Panc1 (cell line): ENCODE data around the gene CYP3A5.
"Not testable (repeated sequence)": the region's sequence is repeated elsewhere in the genome, so short reads cannot be mapped to it uniquely, and the experiment has no call there.

Experiments used
- POLR2AphosphoS5 ChIP-seq: IDR thresholded peaks from 2 replicates; pipeline ENCODE4 v1.6.1; 2012; ENCODE audit warnings: mild to moderate bottlenecking, low read depth, low read length, moderate library complexity
- TF ChIP-seq, protein P1 (sequence below): fragments of 450-650 bp; IDR thresholded peaks from 2 replicates; pipeline ENCODE4 v1.5.1; 2017; ENCODE audit warnings: mild to moderate bottlenecking
- TF ChIP-seq, protein P2 (sequence below), 2 experiments: IDR thresholded peaks; 2 replicates each; pipeline ENCODE4 v1.6.1; 2011 to 2012; ENCODE audit warnings: low read depth in 2 of 2, control low read depth in 1 of 2, low read length in 1 of 2, mild to moderate bottlenecking in 1 of 2, moderate library complexity in 1 of 2; ENCODE audit not compliant: insufficient read depth in 1 of 2

DNA sequence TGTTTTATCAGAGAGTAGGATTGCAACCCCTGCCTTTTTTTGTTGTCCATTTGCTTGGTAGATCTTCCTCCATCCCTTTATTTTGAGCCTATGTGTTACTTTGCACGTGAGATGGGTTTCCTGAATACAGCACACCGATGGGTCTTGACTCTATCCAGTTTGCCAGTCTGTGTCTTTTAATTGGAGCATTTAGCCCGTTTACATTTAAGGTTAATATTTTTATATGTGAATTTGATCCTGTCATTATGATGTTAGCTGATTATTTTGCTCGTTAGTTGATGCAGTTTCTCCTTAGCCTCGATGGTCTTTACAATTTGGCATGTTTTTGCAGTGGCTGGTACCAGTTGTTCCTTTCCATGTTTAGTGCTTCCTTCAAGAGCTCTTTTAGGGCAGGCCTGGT, 21.9 kb downstream of the CYP3A5 start:
- TF ChIP-seq, protein P1, sequence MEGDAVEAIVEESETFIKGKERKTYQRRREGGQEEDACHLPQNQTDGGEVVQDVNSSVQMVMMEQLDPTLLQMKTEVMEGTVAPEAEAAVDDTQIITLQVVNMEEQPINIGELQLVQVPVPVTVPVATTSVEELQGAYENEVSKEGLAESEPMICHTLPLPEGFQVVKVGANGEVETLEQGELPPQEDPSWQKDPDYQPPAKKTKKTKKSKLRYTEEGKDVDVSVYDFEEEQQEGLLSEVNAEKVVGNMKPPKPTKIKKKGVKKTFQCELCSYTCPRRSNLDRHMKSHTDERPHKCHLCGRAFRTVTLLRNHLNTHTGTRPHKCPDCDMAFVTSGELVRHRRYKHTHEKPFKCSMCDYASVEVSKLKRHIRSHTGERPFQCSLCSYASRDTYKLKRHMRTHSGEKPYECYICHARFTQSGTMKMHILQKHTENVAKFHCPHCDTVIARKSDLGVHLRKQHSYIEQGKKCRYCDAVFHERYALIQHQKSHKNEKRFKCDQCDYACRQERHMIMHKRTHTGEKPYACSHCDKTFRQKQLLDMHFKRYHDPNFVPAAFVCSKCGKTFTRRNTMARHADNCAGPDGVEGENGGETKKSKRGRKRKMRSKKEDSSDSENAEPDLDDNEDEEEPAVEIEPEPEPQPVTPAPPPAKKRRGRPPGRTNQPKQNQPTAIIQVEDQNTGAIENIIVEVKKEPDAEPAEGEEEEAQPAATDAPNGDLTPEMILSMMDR = not testable (repeated sequence)
- not testable (repeated sequence) for TF ChIP-seq POLR2AphosphoS5
- TF ChIP-seq, protein P2, sequence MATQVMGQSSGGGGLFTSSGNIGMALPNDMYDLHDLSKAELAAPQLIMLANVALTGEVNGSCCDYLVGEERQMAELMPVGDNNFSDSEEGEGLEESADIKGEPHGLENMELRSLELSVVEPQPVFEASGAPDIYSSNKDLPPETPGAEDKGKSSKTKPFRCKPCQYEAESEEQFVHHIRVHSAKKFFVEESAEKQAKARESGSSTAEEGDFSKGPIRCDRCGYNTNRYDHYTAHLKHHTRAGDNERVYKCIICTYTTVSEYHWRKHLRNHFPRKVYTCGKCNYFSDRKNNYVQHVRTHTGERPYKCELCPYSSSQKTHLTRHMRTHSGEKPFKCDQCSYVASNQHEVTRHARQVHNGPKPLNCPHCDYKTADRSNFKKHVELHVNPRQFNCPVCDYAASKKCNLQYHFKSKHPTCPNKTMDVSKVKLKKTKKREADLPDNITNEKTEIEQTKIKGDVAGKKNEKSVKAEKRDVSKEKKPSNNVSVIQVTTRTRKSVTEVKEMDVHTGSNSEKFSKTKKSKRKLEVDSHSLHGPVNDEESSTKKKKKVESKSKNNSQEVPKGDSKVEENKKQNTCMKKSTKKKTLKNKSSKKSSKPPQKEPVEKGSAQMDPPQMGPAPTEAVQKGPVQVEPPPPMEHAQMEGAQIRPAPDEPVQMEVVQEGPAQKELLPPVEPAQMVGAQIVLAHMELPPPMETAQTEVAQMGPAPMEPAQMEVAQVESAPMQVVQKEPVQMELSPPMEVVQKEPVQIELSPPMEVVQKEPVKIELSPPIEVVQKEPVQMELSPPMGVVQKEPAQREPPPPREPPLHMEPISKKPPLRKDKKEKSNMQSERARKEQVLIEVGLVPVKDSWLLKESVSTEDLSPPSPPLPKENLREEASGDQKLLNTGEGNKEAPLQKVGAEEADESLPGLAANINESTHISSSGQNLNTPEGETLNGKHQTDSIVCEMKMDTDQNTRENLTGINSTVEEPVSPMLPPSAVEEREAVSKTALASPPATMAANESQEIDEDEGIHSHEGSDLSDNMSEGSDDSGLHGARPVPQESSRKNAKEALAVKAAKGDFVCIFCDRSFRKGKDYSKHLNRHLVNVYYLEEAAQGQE (IDR thresholded peaks at IDR 0.05; ENCODE audit: insufficient read depth in 1 of 2, low read depth in 2 of 2, low read length in 1 of 2) = not testable (repeated sequence)
